Measurements from ENCODE around the gene ADH7.
"Not testable (repeated sequence)": the region's sequence is repeated elsewhere in the genome, so short reads cannot be mapped to it uniquely, and the experiment has no call there.

ADH7 gene

GRCh38 chr4:99430106-99430505 lies 5.0 kb downstream of the ADH7 start:
- H3K27ac ChIP-seq (ENCODE audit: low read length): no peak overlapping the region
- no peak for TF ChIP-seq CTCF (IDR thresholded peaks at IDR 0.05; ENCODE audit: low read depth, low read length)
- no peak for TF ChIP-seq EZH2phosphoT487 (IDR thresholded peaks at IDR 0.05; ENCODE audit: low read depth)
- no peaks in the 10 kb centered on the region for H3K27me3 ChIP-seq (ENCODE audit: low read depth, low read length)
- no peaks in the 10 kb centered on the region for H3K36me3 ChIP-seq (replicated peaks; ENCODE audit: low read depth, low read length)
- no peaks in the 10 kb centered on the region for H3K9me3 ChIP-seq (ENCODE audit: insufficient read depth, low read length)
- H4K20me1 ChIP-seq (ENCODE audit: insufficient read depth, low read length): no peaks in the 10 kb centered on the region
- no peaks in the 10 kb centered on the region for H3K4me1 ChIP-seq (ENCODE audit: low read length)
- no peak overlapping the region for H3K4me2 ChIP-seq (ENCODE audit: low read length)
- H2AFZ ChIP-seq (ENCODE audit: low read depth, low read length): no peak overlapping the region
- H3K4me3 ChIP-seq (ENCODE audit: low read length): no peak overlapping the region
- H3K79me2 ChIP-seq (ENCODE audit: low read length): no peaks in the 10 kb centered on the region
- no peak overlapping the region for H3K9ac ChIP-seq (ENCODE audit: low read length)

GRCh38 chr4:99417125-99417524 lies 18.0 kb downstream of the ADH7 start:
- no peak for TF ChIP-seq EZH2phosphoT487 (IDR thresholded peaks at IDR 0.05; ENCODE audit: low read depth)
- TF ChIP-seq CTCF (IDR thresholded peaks at IDR 0.05; ENCODE audit: low read depth, low read length): no peak
- no peak overlapping the region for H3K27ac ChIP-seq (ENCODE audit: low read length)
- H3K27me3 ChIP-seq (ENCODE audit: low read depth, low read length): no peaks in the 10 kb centered on the region
- no peaks in the 10 kb centered on the region for H3K4me1 ChIP-seq (ENCODE audit: low read length)
- H3K9me3 ChIP-seq (ENCODE audit: insufficient read depth, low read length): no peaks in the 10 kb centered on the region
- no peaks in the 10 kb centered on the region for H3K79me2 ChIP-seq (ENCODE audit: low read length)
- H3K4me2 ChIP-seq (ENCODE audit: low read length): no peak overlapping the region
- H3K9ac ChIP-seq (ENCODE audit: low read length): no peak overlapping the region
- H4K20me1 ChIP-seq (ENCODE audit: insufficient read depth, low read length): no peaks in the 10 kb centered on the region
- H3K4me3 ChIP-seq (ENCODE audit: low read length): no peak overlapping the region
- H3K36me3 ChIP-seq (replicated peaks; ENCODE audit: low read depth, low read length): no peaks in the 10 kb centered on the region
- no peak overlapping the region for H2AFZ ChIP-seq (ENCODE audit: low read depth, low read length)

- H3K79me2 ChIP-seq (ENCODE audit: low read length); H4K20me1 ChIP-seq (ENCODE audit: insufficient read depth, low read length); H2AFZ ChIP-seq (ENCODE audit: low read depth, low read length); H3K4me1 ChIP-seq (ENCODE audit: low read length); H3K4me2 ChIP-seq (ENCODE audit: low read length); H3K4me3 ChIP-seq (ENCODE audit: low read length); H3K36me3 ChIP-seq (replicated peaks; ENCODE audit: low read depth, low read length); H3K9me3 ChIP-seq (ENCODE audit: insufficient read depth, low read length); H3K27me3 ChIP-seq (ENCODE audit: low read depth, low read length); H3K27ac ChIP-seq (ENCODE audit: low read length); H3K9ac ChIP-seq (ENCODE audit: low read length): not testable (repeated sequence)
These were observed 19.4 kb downstream of the ADH7 start for GRCh38 chr4:99415762-99416161.

- not testable (repeated sequence) for H3K36me3 ChIP-seq (replicated peaks; ENCODE audit: low read depth, low read length); H3K9me3 ChIP-seq (ENCODE audit: insufficient read depth, low read length); H3K9ac ChIP-seq (ENCODE audit: low read length); H3K4me3 ChIP-seq (ENCODE audit: low read length); H4K20me1 ChIP-seq (ENCODE audit: insufficient read depth, low read length); H3K27ac ChIP-seq (ENCODE audit: low read length); H3K79me2 ChIP-seq (ENCODE audit: low read length); H2AFZ ChIP-seq (ENCODE audit: low read depth, low read length); H3K27me3 ChIP-seq (ENCODE audit: low read depth, low read length); H3K4me1 ChIP-seq (ENCODE audit: low read length); H3K4me2 ChIP-seq (ENCODE audit: low read length)
These were observed 20.2 kb downstream of the ADH7 start for GRCh38 chr4:99414902-99415301.

- TF ChIP-seq CTCF (IDR thresholded peaks at IDR 0.05; ENCODE audit: low read depth, low read length) (no peak), EZH2phosphoT487 (IDR thresholded peaks at IDR 0.05; ENCODE audit: low read depth) (no peak)
- no peak overlapping the region for H3K9ac ChIP-seq (ENCODE audit: low read length)
- no peak overlapping the region for H3K4me2 ChIP-seq (ENCODE audit: low read length)
- no peaks in the 10 kb centered on the region for H3K9me3 ChIP-seq (ENCODE audit: insufficient read depth, low read length)
- H3K36me3 ChIP-seq (replicated peaks; ENCODE audit: low read depth, low read length): no peaks in the 10 kb centered on the region
- no peaks in the 10 kb centered on the region for H3K79me2 ChIP-seq (ENCODE audit: low read length)
- no peak overlapping the region for H2AFZ ChIP-seq (ENCODE audit: low read depth, low read length)
- H3K27me3 ChIP-seq (ENCODE audit: low read depth, low read length): no peaks in the 10 kb centered on the region
- H3K4me3 ChIP-seq (ENCODE audit: low read length): no peak overlapping the region
- no peaks in the 10 kb centered on the region for H4K20me1 ChIP-seq (ENCODE audit: insufficient read depth, low read length)
- H3K4me1 ChIP-seq (ENCODE audit: low read length): no peaks in the 10 kb centered on the region
- no peak overlapping the region for H3K27ac ChIP-seq (ENCODE audit: low read length)
These were observed 20.7 kb downstream of the ADH7 start for GRCh38 chr4:99414401-99414800.

Measured in OCI-LY3 (cell line).